ENCODE data around the gene TRABD.
A peak's percentile ranks its signal among the peaks of the same experiment; 100 is the strongest.

The TRABD gene

GRCh38 chr22:50157709-50158375 lies 27.9 kb upstream of the TRABD start:
- no CpG with 5 or more reads among the region's 21 CpGs for WGBS (ENCODE audit: extremely low coverage, insufficient coverage, insufficient read length)
- Histone ChIP-seq H3K4me1 (ENCODE audit: control insufficient read depth in 1 of 2, insufficient read depth in 2 of 2, low read length in 2 of 2) (no peaks in the 10 kb centered on the region), H3K23ac (ENCODE audit: low read length) (no peak overlapping the region), H2BK120ac (ENCODE audit: insufficient read depth, low read length, poor library complexity) (no peak overlapping the region), H3K79me2 (ENCODE audit: control insufficient read depth, insufficient read depth, low read length, poor library complexity) (no peaks in the 10 kb centered on the region), H2BK5ac (ENCODE audit: low read depth, low read length, poor library complexity) (no peak overlapping the region), H4K8ac (ENCODE audit: low read depth, low read length) (no peak overlapping the region), H2BK12ac (ENCODE audit: low read length) (no peak overlapping the region), H3K36me3 (ENCODE audit: control insufficient read depth in 1 of 2, insufficient read depth in 2 of 2, low read length in 2 of 2) (no peaks in the 10 kb centered on the region), H3K18ac (ENCODE audit: low read length) (no peak overlapping the region), H3K4me3 (ENCODE audit: low read depth, low read length) (no peak overlapping the region), H3K79me1 (ENCODE audit: low read length) (no peaks in the 10 kb centered on the region), H3K9me3 (ENCODE audit: insufficient read depth, low read depth, low read length) (peaks cover 6% of the 10 kb centered on the region), H3K27me3 (ENCODE audit: insufficient read depth, low read length) (peaks cover 6% of the 10 kb centered on the region), H3K27ac (ENCODE audit: low read depth, low read length) (no peak overlapping the region), H3K9ac (ENCODE audit: low read length) (no peak overlapping the region), H2AK5ac (ENCODE audit: low read length) (no peak overlapping the region), H4K12ac (ENCODE audit: low read depth, low read length) (no peak overlapping the region), H4K91ac (ENCODE audit: low read depth, low read length) (no peak overlapping the region), H3K14ac (ENCODE audit: low read length) (no peak overlapping the region), H2AFZ (ENCODE audit: insufficient read depth, low read length, poor library complexity) (no peak overlapping the region), H3K4ac (ENCODE audit: low read depth, low read length) (no peak overlapping the region), H3K4me2 (ENCODE audit: low read length) (no peak overlapping the region)
- DNase-seq: peak in 1 of 2 donors; percentile 13

- Histone ChIP-seq H3K18ac (ENCODE audit: low read length) (no peak overlapping the region), H3K9ac (ENCODE audit: low read length) (no peak overlapping the region), H3K4me2 (ENCODE audit: low read length) (no peak overlapping the region), H2BK5ac (ENCODE audit: low read depth, low read length, poor library complexity) (no peak overlapping the region), H2BK120ac (ENCODE audit: insufficient read depth, low read length, poor library complexity) (no peak overlapping the region), H3K23ac (ENCODE audit: low read length) (no peak overlapping the region), H4K8ac (ENCODE audit: low read depth, low read length) (no peak overlapping the region), H2BK12ac (ENCODE audit: low read length) (no peak overlapping the region), H3K36me3 (ENCODE audit: control insufficient read depth in 1 of 2, insufficient read depth in 2 of 2, low read length in 2 of 2) (no peaks in the 10 kb centered on the region), H2AK5ac (ENCODE audit: low read length) (no peak overlapping the region), H3K4me1 (ENCODE audit: control insufficient read depth in 1 of 2, insufficient read depth in 2 of 2, low read length in 2 of 2) (no peaks in the 10 kb centered on the region), H4K91ac (ENCODE audit: low read depth, low read length) (no peak overlapping the region), H3K9me3 (ENCODE audit: insufficient read depth, low read depth, low read length) (peaks cover 9% of the 10 kb centered on the region), H3K27ac (ENCODE audit: low read depth, low read length) (no peak overlapping the region), H3K14ac (ENCODE audit: low read length) (no peak overlapping the region), H4K12ac (ENCODE audit: low read depth, low read length) (no peak overlapping the region), H3K79me1 (ENCODE audit: low read length) (no peaks in the 10 kb centered on the region), H2AFZ (ENCODE audit: insufficient read depth, low read length, poor library complexity) (no peak overlapping the region), H3K4ac (ENCODE audit: low read depth, low read length) (no peak overlapping the region), H3K4me3 (ENCODE audit: low read depth, low read length) (no peak overlapping the region), H3K27me3 (ENCODE audit: insufficient read depth, low read length) (peaks cover 6% of the 10 kb centered on the region), H3K79me2 (ENCODE audit: control insufficient read depth, insufficient read depth, low read length, poor library complexity) (no peaks in the 10 kb centered on the region)
- no CpG with 5 or more reads among the region's 7 CpGs for WGBS (ENCODE audit: extremely low coverage, insufficient coverage, insufficient read length)
- no peak for DNase-seq
Observed at GRCh38 chr22:50160947-50161346, 24.8 kb upstream of the TRABD start.

GRCh38 chr22:50161508-50162390 lies 24.0 kb upstream of the TRABD start:
- Histone ChIP-seq H2BK120ac (ENCODE audit: insufficient read depth, low read length, poor library complexity) (no peak overlapping the region), H4K91ac (ENCODE audit: low read depth, low read length) (no peak overlapping the region), H3K4me1 (ENCODE audit: control insufficient read depth in 1 of 2, insufficient read depth in 2 of 2, low read length in 2 of 2) (no peaks in the 10 kb centered on the region), H2BK5ac (ENCODE audit: low read depth, low read length, poor library complexity) (no peak overlapping the region), H3K27ac (ENCODE audit: low read depth, low read length) (no peak overlapping the region), H3K18ac (ENCODE audit: low read length) (no peak overlapping the region), H3K4me2 (ENCODE audit: low read length) (no peak overlapping the region), H3K4ac (ENCODE audit: low read depth, low read length) (no peak overlapping the region), H4K8ac (ENCODE audit: low read depth, low read length) (no peak overlapping the region), H3K14ac (ENCODE audit: low read length) (no peak overlapping the region), H3K9ac (ENCODE audit: low read length) (no peak overlapping the region), H3K9me3 (ENCODE audit: insufficient read depth, low read depth, low read length) (peaks cover 14% of the 10 kb centered on the region), H2AFZ (ENCODE audit: insufficient read depth, low read length, poor library complexity) (no peak overlapping the region), H3K27me3 (ENCODE audit: insufficient read depth, low read length) (peaks cover 6% of the 10 kb centered on the region), H3K79me2 (ENCODE audit: control insufficient read depth, insufficient read depth, low read length, poor library complexity) (no peaks in the 10 kb centered on the region), H3K79me1 (ENCODE audit: low read length) (no peaks in the 10 kb centered on the region), H4K12ac (ENCODE audit: low read depth, low read length) (no peak overlapping the region), H3K36me3 (ENCODE audit: control insufficient read depth in 1 of 2, insufficient read depth in 2 of 2, low read length in 2 of 2) (no peaks in the 10 kb centered on the region), H3K23ac (ENCODE audit: low read length) (no peak overlapping the region), H2BK12ac (ENCODE audit: low read length) (no peak overlapping the region), H3K4me3 (ENCODE audit: low read depth, low read length) (peak overlapping the region; percentile 11), H2AK5ac (ENCODE audit: low read length) (no peak overlapping the region)
- no peak for DNase-seq
- no CpG with 5 or more reads among the region's 23 CpGs for WGBS (ENCODE audit: extremely low coverage, insufficient coverage, insufficient read length)

- no peak overlapping the region for H3K23ac ChIP-seq (ENCODE audit: low read length)
- no peak for DNase-seq
- H2AFZ ChIP-seq (ENCODE audit: insufficient read depth, low read length, poor library complexity): no peak overlapping the region
- H4K12ac ChIP-seq (ENCODE audit: low read depth, low read length): no peak overlapping the region
- no peak overlapping the region for H3K27ac ChIP-seq (ENCODE audit: low read depth, low read length)
- H2BK120ac ChIP-seq (ENCODE audit: insufficient read depth, low read length, poor library complexity): no peak overlapping the region
- no peak overlapping the region for H3K4ac ChIP-seq (ENCODE audit: low read depth, low read length)
- H3K9me3 ChIP-seq (ENCODE audit: insufficient read depth, low read depth, low read length): peaks cover 14% of the 10 kb centered on the region
- no peak overlapping the region for H4K91ac ChIP-seq (ENCODE audit: low read depth, low read length)
- H3K36me3 ChIP-seq (ENCODE audit: control insufficient read depth in 1 of 2, insufficient read depth in 2 of 2, low read length in 2 of 2): no peaks in the 10 kb centered on the region
- no peaks in the 10 kb centered on the region for H3K4me1 ChIP-seq (ENCODE audit: control insufficient read depth in 1 of 2, insufficient read depth in 2 of 2, low read length in 2 of 2)
- H2BK12ac ChIP-seq (ENCODE audit: low read length): no peak overlapping the region
- H3K27me3 ChIP-seq (ENCODE audit: insufficient read depth, low read length): peaks cover 3% of the 10 kb centered on the region
- WGBS (ENCODE audit: extremely low coverage, insufficient coverage, insufficient read length): no CpG with 5 or more reads among the region's 10 CpGs
- no peak overlapping the region for H3K18ac ChIP-seq (ENCODE audit: low read length)
- H3K79me2 ChIP-seq (ENCODE audit: control insufficient read depth, insufficient read depth, low read length, poor library complexity): no peaks in the 10 kb centered on the region
- no peak overlapping the region for H2BK5ac ChIP-seq (ENCODE audit: low read depth, low read length, poor library complexity)
- H4K8ac ChIP-seq (ENCODE audit: low read depth, low read length): no peak overlapping the region
- H3K4me2 ChIP-seq (ENCODE audit: low read length): no peak overlapping the region
- H3K9ac ChIP-seq (ENCODE audit: low read length): no peak overlapping the region
- H3K4me3 ChIP-seq (ENCODE audit: low read depth, low read length): no peak overlapping the region
- H3K79me1 ChIP-seq (ENCODE audit: low read length): no peaks in the 10 kb centered on the region
- H2AK5ac ChIP-seq (ENCODE audit: low read length): no peak overlapping the region
- H3K14ac ChIP-seq (ENCODE audit: low read length): no peak overlapping the region
Observed at GRCh38 chr22:50162391-50162956, 23.2 kb upstream of the TRABD start.

All from trophoblast cell (in vitro differentiated cells and primary cell).